ENCODE data around the gene HDAC4. TPM values are rescaled to one million over a fixed set of nuclear protein-coding genes. Genes with fewer than 3 reads are reported as not detected.

Gene HDAC4
- total RNA-seq, 6 donors from 2014 or later, result 16.1 to 108 (median 45.0) TPM

DNA sequence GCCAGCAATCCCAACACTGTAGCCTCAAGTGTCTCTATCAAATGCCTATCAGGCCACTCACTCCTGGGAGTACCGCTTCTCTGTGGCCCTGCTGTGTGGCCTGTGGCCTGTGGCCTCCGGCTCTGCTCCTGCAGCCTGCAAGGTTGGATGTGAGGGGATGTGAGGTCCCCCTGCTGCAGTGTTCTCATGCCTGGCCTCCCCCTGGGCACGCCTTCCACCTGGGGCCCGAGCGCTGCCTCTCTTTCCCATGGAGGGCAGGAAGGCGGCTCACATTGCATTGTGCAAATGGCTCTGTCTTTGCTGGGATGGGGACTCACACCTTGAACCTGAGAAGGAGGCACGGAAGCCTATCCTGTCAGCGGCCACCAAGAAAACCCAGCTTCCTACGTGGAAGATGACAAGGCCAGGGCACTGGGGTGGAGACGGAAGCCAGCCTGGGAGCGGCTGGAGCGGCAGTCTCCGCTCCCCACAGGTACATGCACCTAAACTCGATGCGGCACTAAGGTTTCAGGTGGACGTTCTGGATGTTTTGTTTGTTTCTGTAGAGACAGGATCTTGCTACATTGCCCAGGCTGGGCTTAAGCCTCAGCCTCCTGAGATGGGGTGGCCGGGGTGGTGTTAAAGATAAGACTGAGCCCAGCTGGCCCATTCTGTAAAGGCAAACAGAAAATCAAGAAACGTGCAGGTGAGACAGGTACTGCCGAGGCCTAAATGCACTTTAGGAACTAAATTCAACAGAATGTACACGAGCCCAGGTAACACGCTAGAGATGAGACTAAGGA is 140.1 kb downstream of the HDAC4 start:
- TF ChIP-seq POLR2AphosphoS5 (IDR thresholded peaks at IDR 0.05) (no peak), POLR2A (IDR thresholded peaks at IDR 0.05) (no peak), EP300 (IDR thresholded peaks at IDR 0.05) (no peak)
- TF ChIP-seq, protein P1, sequence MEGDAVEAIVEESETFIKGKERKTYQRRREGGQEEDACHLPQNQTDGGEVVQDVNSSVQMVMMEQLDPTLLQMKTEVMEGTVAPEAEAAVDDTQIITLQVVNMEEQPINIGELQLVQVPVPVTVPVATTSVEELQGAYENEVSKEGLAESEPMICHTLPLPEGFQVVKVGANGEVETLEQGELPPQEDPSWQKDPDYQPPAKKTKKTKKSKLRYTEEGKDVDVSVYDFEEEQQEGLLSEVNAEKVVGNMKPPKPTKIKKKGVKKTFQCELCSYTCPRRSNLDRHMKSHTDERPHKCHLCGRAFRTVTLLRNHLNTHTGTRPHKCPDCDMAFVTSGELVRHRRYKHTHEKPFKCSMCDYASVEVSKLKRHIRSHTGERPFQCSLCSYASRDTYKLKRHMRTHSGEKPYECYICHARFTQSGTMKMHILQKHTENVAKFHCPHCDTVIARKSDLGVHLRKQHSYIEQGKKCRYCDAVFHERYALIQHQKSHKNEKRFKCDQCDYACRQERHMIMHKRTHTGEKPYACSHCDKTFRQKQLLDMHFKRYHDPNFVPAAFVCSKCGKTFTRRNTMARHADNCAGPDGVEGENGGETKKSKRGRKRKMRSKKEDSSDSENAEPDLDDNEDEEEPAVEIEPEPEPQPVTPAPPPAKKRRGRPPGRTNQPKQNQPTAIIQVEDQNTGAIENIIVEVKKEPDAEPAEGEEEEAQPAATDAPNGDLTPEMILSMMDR (IDR thresholded peaks at IDR 0.05), result no peak
- no peak for ATAC-seq (ENCODE audit: low FRiP score in 2 of 2)
- WGBS, 2 donors, result 95% methylated on average over 19 to 21 of the region's 21 CpGs
- Histone ChIP-seq H3K36me3 (no peaks in the 10 kb centered on the region), H3K27ac (peak overlapping the region in 2 of 4 donors; percentile 61 to 80), H3K27me3 (no peaks in the 10 kb centered on the region), H3K4me3 (no peak overlapping the region), H3K9me3 (no peaks in the 10 kb centered on the region), H3K4me1 (peaks cover 37 to 61% (median 44%) of the 10 kb centered on the region in 4 donors)
- DNase-seq, result no peak

DNA sequence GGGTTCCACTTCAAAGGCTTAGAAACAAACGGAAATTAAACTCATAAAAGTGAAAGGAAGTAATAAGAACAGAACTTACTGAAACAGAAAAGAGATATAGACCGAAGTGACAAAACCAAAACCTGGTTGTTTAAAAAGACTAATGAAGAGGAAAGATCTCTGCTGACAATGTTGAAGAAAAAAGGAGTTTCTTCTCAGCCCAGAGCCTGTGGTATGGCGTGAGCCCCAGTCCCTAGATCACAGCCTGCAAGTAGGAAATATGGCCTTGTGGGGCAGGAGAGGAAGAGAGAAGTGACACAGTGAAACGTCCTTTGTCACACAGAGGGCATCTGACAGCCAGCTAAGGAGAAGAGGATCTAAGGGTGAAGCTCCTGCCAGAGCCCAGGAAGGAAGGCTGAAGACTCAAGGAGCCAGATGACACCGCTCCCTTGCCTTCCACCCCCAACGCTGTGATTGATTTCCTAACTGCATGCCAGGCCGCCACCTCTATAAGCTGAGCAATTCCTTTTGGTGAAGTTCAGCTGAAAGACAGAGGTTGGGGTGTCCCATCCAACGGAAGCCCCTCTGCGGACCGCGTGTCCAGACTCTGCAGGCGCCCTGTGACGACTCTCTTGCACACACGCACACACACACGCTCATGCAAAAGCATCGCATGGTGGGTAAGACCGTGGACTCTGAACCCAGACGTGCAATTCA is 141.1 kb downstream of the HDAC4 start:
- no peaks in the 10 kb centered on the region for H3K27me3 ChIP-seq
- peak in 1 of 4 donors; percentile 19 for TF ChIP-seq POLR2A (IDR thresholded peaks at IDR 0.05)
- TF ChIP-seq, protein P1 (IDR thresholded peaks at IDR 0.05), result no peak
- no peak for TF ChIP-seq EP300 (IDR thresholded peaks at IDR 0.05)
- peak; percentile 6 to 44 for ATAC-seq (ENCODE audit: low FRiP score in 2 of 2)
- no peaks in the 10 kb centered on the region for H3K36me3 ChIP-seq
- peak overlapping the region; percentile 4 to 80 (median 36) for H3K27ac ChIP-seq
- DNase-seq, result peak in 1 of 2 donors; percentile 63
- H3K4me1 ChIP-seq, result peaks cover 27 to 56% (median 36%) of the 10 kb centered on the region in 4 donors
- 70 to 86% methylated on average over 15 to 18 of the region's 18 CpGs for WGBS, 2 donors
- no peaks in the 10 kb centered on the region for H3K9me3 ChIP-seq
- H3K4me3 ChIP-seq, result no peak overlapping the region

- ATAC-seq (ENCODE audit: low FRiP score in 2 of 2) (no peak), DNase-seq (no peak)
- WGBS, 2 donors, result 79 to 85% methylated on average over 4 of the region's 4 CpGs
- Histone ChIP-seq H3K27ac (peak overlapping the region; percentile 4 to 80 (median 36)), H3K36me3 (no peaks in the 10 kb centered on the region), H3K9me3 (no peaks in the 10 kb centered on the region), H3K4me3 (no peak overlapping the region), H3K4me1 (peaks cover 24 to 50% (median 31%) of the 10 kb centered on the region in 4 donors), H3K27me3 (no peaks in the 10 kb centered on the region)
- TF ChIP-seq POLR2A (IDR thresholded peaks at IDR 0.05), result no peak
- no peak for TF ChIP-seq POLR2AphosphoS5 (IDR thresholded peaks at IDR 0.05)
- TF ChIP-seq, protein P1 (IDR thresholded peaks at IDR 0.05), result no peak
- TF ChIP-seq EP300 (IDR thresholded peaks at IDR 0.05), result no peak
Measured at GRCh38 chr2:239259173-239259572, 141.6 kb downstream of the HDAC4 start.

DNA sequence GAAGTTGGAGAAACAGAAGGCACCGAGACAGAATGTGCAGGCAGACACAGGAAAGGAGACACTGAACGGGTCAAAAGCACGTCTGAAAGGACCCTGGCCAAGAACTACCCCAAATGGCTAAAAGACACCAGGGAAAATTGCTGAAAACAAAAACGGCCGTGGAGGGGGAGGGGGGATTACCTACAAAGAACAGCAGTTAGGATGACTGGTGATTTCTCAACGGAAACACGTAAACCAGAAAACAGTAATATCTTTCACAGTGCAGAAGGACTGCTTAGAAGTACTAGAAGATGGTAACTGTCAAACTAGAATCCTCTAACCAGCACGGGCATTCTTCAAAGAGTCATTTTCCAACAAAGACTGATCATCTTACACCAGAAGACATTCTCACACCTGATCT is 142.6 kb downstream of the HDAC4 start:
- no peaks in the 10 kb centered on the region for H3K9me3 ChIP-seq
- WGBS, 2 donors, result 68 to 84% methylated on average over 8 of the region's 8 CpGs
- no peaks in the 10 kb centered on the region for H3K27me3 ChIP-seq
- TF ChIP-seq POLR2A (IDR thresholded peaks at IDR 0.05) (no peak), EP300 (IDR thresholded peaks at IDR 0.05) (no peak), POLR2AphosphoS5 (IDR thresholded peaks at IDR 0.05) (no peak)
- TF ChIP-seq, protein P1 (IDR thresholded peaks at IDR 0.05), result no peak
- peaks cover 17 to 46% (median 26%) of the 10 kb centered on the region in 4 donors for H3K4me1 ChIP-seq
- no peaks in the 10 kb centered on the region for H3K36me3 ChIP-seq
- H3K4me3 ChIP-seq, result no peak overlapping the region
- ATAC-seq (ENCODE audit: low FRiP score in 2 of 2) (no peak), DNase-seq (no peak)
- peak overlapping the region; percentile 3 to 80 (median 34) for H3K27ac ChIP-seq
